ENCODE data around the gene MYO18B.
"Not testable (repeated sequence)": the region's sequence is repeated elsewhere in the genome, so short reads cannot be mapped to it uniquely, and the experiment has no call there.

The MYO18B gene

DNA sequence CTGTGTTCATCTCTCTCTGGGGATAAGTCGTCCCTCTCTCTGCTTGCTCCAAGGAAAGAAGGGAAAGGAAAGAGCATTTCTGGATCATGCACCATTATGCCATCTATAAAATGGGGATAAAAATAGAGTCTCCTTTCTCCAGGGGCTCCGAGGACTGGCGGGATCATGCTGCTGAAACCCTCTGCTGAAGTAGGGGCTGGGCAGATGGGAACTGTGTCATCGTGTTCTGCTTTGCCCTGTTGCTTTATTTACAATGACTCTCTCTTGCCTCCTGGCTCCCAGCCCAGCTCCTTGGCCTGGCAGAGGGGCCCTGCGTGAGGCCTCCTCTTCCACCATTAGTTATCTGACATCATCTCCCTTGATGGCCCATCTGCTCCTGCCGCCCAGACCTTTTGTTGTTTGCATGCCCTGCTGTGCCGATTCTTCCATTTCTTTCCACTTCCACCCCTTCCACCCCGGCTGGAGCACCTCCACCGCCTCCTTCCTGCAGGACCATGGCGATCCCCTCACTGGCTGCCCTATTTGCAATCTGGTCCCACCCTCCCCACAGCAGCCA, 200.9 kb downstream of the MYO18B start:
- DNase-seq (ENCODE audit: low read depth) = no peak

DNA sequence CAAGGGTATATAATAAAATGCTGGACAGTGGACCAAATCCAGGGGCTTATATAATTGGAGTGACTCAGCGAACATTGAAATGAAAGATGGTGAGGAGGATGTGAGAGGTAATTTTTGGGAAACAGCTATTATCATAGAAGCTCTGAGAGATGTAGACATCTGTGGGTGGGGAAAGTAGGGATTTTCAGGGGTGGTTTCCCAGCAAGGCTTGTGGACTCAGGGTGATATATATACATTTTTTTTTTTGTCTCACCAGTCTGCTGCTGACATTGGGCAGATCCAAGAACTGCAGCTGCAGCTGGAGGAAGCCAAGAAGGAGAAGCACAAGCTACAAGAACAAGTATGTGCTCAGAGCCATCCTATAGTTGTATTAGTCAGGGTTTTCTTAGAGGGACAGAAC, 208.1 kb downstream of the MYO18B start:
- DNase-seq (ENCODE audit: low read depth) = no peak

DNA sequence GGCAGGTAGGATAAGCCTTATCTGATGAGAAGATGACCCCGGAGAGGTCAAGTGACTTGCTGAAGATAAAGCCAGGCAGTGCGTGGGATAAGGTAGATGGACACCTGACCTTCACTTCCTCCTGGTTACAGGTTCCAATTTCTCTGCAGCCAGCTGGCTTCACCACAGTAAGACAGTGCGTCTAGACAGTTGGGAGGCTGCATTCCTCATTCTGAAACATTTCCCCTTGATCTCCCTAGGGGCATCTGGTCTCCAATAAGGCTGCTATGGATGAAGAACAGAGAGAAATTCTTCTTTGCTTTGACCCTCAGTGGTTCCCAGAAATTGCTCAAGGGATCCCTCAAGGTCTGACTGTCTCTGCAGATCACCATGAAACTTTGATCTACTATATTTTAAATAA, 211.3 kb downstream of the MYO18B start:
- no peak for DNase-seq (ENCODE audit: low read depth)

DNA sequence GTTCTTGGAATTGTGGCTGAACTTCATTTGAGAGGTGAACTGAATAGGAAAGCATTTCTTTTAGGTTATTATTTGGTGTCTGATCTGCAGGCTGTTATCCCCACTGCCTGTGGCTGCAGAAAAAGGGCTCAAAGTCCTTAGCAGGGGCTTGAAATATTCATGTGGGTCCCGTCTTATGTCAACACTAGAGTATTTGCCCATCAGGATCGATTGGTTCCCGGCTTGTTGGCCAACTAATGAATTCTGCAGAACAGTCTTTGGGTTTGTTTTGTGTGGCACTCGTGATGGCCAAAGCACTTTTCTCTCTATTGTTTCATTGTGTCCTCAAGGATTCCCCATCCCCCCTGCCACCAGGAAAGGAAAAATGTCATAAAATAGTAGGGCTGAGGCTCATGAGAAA, 211.9 kb downstream of the MYO18B start:
- no peak for DNase-seq (ENCODE audit: low read depth)

DNA sequence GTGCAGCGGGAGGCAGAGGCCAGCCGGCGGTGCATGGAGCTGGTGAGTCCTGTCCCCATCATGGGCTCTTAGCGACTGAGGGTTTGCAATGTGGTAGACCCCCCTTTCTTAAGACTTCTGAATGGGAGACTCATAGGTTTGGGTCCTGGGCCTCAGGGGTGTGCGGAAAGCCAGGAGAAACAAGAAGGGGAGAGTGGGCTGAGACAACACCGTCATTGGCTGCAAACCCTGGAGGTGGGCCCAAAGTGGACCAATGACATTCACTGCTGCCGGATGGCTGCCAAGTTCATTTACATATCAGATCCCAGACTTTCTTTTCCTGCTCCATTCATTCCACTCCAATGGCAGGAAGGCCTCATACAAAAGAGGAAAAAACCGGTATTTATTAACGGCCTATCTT, 213.3 kb downstream of the MYO18B start:
- no peak for DNase-seq (ENCODE audit: low read depth)

DNA sequence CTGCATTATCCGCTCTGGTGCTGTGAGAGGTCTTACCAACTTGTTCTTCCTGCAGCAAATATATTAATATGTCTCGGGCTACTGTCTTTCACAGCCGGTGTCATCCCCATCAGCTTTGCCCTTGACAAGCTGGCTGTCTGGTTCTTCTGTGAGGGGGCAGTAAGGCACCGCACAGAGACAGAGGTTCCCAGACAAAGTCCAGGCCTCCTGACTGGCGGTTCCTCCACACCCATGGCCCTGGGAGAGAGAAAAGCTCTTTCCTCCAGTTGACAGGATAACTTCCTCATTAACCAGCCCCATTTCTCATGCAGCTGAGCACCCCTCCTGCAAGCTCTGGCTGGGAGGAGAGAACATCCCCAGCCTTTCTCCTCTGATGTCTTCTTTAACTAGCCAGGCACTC, 214.8 kb downstream of the MYO18B start:
- no peak for DNase-seq (ENCODE audit: low read depth)

DNA sequence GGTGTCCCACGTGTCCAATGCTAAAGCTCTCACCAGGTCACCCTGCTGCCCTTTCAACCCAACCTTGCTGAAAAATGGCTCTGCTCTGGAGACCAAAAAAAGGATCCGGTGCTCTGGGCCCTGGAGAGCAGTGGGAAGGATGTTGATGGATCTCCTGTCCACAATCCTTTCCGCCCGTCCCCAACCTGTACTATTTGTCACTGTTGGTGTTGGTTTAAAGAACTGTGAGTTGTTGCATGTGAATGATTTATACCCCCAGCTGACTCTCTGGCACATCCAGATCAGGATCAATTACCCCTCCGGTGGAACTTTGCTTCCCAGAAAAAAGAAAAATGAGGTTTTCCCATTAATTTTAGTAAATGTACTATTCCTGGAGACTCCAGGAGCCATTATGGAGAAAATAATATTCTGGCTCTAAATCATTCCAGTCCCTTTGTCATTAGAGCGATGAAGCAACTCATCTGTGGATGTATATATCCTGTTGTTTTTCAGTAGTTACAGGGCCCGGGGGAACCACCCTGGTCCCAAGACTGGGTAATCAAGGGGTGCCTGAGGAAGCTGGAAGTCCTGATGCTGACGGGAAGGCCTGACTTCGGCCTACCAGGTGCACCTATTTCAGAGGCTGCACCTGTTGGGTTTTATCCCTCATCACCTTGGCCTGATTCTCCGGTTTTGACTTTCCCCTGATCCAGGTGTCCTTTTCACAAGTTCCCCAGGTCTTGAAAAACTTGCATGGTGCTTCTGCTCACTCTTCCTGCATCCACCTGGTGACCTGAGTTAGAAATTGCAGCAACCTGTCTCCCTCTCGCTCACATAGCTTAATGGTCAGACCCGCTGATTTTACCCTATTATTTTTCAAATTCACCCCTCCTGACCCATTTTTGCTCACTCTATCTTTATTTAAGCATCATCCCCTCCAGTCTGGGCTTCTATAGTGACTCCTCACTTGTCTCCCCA, 218.1 kb downstream of the MYO18B start:
- DNase-seq (ENCODE audit: low read depth) = no peak

DNA sequence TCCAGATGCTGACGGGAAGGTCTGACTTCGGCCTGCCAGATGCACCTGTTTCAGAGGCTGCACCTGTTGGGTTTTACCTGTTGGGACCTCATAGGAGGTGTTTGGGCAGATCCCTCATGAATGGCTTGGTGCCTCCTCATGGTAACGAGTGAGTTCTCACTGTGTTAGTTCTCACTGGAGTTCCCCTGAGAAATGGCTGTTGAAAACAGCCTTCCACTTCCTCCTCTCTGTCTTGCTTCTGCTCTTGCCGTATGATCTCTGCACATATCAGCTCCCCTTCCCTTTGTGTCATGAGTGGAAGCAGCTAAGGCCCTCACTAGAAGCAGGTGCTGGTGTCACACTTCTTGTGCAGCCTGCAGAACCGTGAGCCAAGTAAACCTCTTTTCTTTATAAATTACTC, 219.7 kb downstream of the MYO18B start:
- no peak for DNase-seq (ENCODE audit: low read depth)

DNA sequence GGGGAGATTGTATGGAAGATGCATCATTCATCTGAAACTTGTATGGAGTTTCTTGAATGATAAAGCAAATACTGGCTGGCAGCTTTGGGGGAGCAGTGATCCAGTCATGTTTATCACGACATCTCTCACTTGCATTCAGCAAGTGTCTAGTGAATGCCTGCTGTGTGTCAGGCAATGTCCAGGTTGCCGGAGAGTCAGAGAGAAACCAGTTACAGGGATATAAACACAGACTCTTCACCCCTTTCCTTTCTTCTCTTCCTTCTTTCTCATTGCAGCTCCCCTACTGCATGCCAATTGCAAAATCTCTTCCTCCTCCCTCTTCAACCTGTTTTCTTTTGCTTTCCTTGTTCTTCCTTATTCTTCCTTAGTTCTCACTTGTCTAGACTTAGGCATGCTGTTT, 220.7 kb downstream of the MYO18B start:
- DNase-seq (ENCODE audit: low read depth) = no peak

DNA sequence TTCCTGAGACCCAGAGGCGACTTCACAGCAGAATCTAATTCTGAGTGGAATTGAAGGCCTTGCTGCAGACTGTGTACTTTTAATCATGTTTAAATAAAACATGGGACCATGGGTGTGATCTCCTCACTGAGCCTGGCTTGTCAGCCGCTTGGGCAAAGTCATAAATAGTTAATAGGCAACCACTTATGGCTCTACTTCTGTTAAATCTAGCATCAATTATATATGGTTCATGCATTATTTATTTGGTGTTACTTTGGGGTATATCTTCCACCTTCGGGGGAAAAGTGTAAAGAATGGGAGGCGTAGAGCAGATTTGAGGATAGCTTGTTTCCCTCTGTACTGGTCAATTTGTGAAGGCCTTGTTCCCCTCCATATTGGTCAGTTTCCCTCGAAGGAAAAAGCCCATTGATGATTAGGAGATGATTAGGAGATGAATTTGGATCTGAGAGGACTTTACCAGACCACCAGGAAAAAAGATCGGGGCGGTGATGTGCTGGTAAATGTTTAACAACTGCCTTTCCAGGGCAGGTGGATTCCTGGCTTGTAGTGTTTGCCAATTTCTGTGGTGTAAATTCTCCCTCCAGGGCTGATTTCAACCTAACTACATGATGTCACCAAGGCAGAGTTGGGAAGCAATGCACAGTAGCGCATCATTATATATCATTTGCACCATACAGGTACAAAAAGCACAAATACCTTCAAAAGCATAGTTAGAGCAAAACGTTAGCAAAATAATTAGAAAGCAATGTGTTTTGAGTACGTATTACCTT, 223.2 kb downstream of the MYO18B start:
- DNase-seq (ENCODE audit: low read depth) = no peak

DNA sequence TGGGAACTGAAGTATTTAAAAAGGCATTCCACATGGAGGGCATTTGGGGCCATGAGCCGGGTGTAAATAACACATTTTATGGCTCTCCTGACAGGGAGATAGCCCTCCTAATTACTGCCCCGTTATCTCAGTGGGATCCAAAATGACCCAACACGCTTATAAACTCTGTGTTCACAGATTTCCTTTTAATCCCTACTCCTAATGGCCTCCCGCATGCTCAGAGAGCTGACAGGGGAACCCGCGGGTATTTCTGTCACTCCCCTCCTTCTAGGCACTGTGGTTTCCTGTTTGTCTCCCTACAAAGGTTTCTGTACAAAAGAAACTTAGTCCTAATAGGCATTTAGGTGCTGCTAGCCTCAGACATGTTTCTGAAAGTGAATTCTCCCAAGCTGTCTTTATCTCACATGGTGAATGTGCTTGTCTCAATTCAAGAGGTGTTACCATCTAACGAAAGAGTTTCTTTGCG, 224.5 kb downstream of the MYO18B start:
- no peak for DNase-seq (ENCODE audit: low read depth)

DNA sequence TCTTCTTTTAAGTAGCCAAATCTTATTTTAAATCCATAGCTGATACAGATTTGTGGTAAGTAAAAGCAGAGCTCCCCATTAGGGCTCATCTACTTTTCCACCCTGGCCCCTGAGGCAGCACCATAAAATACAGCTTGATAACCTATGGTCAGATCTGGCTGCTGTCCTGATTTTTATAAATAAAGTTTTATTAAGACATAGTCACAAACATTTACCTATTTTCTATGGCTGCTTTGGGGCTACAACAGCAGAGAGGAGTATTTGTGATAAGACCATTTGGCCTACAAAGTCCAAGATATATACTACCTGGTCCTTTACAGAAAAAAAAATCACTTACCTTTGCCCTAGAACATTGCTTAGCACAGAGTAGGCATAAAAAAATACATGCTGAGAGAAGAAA, 227.3 kb downstream of the MYO18B start:
- DNase-seq (ENCODE audit: low read depth) = no peak

DNA sequence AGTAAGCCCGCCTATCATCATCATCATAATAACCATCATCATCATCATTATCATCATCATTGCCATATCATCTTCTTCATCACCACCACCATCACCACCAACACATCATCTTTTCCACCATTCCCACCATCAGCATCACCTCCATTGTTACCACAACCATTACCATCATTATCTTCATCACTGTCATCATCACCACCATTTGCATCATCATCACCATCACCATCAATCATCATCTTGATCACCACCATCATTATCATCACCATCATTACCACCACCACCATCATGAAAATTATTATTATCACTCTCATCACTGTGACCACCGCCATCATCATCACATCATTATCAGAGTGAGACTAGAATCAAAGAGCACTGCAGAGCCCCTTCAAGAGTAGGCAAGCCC, 227.9 kb downstream of the MYO18B start:
- DNase-seq (ENCODE audit: low read depth) = no peak

DNA sequence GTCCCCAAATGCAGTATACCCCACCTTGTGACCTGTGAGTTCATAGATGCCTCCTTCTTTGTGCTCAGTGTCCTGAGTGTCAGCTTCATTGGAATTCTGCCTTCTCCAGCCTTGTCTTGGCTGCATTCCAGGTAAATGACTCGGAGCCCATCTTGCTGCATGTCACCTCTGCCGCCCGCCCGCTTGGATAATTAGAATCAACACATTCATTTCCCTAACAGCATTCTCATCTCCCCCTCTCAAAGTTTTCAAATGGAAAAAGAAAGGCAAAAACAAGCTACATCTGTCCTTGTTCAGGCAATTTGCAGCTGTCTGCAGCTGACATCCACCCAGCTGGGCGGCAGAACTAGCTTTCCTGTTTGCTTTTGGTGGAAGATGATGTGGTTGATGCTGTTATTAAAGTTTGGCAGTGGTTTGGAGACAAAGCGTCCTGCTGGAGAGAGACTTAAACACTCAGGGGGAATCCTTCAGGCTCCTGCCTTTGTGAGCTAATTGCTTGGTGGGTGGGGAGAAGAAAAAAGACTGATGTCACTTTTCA, 228.5 kb downstream of the MYO18B start:
- DNase-seq (ENCODE audit: low read depth) = no peak

DNA sequence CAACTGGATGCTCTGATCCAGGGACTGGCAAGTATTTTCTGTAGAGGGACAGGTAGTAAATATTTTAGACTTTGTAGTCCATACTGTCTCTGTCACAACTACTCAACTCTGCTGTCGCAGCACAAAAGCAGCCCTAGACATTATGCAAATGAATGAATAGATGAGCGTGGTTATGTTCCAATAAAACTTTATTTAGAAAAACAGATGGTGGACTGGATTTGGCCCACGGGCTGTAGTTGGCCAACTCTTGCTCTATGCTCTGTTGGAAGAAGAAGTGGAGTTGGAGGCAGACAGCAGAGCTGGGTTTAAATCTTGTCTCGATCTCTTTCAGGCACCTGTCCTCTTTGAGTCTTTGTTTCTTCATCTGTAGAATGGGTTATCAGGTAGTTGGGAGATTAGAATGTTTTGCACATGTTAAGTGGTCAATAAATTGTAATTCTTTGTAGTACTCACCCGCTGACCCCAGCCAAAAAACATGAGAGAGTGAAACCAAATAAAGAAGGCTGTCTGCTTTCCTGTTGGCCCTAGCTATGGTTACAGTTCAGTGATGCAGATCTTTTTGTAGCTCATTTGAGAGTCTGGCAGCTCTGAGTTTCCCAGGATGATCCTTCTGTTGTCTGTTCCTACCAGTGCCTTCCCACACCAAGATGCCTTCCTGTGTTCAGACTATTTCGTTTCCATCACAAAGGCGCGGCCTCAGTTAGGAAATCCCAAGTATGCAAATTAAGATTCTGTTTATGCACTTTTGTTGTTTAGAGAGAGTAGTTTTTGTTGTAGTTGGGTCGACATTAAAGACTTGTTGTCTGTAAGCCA, 229.2 kb downstream of the MYO18B start:
- DNase-seq (ENCODE audit: low read depth) = no peak

DNA sequence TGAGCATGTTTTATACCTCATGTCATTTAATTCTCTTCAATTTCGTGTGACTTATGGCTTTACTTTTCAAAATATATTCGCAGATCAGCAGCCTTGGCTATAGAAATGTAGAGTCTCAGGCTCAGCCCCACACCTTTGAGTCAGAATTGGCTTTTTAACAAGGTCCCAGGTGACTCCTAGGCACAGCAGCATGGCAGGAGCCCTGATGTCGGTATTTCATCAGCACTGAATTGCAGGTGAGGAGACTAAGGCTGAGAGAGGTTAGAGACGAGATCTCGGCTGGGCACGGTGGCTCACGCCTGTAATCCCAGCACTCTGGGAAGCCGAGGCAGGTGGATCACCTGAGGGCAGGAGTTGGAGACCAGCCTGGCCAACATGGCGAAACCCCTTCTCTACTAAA, 230.4 kb downstream of the MYO18B start:
- DNase-seq (ENCODE audit: low read depth) = no peak

DNA sequence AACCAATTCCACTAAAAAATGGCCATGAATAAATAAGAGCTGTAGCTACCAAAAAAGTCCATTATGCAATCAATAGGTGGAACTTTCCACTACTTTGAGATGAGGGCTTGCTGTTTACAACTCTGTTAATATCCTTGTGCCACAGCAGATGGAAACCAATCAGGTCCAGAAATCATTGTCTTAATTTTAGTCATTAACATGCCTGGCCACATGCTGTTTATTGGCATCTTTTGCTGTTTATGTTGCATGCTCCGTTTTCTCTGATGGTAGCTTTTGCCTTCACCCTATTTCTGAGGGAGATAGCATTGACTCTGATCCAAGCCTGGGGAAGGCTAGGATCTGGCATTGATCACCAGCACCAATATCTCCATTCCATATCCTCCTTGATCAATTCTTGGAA, 234.4 kb downstream of the MYO18B start:
- DNase-seq (ENCODE audit: low read depth) = no peak

DNA sequence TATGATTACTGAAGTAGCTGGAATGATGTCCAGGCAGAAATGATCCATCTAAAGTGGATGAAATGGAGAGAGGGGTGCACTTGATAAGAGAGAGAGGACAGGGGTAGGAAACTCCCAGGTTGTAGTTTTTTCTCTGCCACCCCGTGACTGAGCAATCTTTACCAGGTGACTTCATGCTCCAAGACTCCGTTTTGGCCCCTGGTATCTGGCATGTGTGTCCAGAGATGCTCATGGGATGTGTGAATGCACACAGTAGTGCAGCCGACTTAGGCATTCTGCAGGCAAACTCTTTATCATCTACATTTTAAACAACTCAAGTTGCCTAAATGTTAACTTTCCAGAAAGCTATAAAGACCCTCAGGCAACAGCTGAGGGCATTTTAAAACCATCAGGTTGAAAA, 238.0 kb downstream of the MYO18B start:
- DNase-seq (ENCODE audit: low read depth) = no peak

DNA sequence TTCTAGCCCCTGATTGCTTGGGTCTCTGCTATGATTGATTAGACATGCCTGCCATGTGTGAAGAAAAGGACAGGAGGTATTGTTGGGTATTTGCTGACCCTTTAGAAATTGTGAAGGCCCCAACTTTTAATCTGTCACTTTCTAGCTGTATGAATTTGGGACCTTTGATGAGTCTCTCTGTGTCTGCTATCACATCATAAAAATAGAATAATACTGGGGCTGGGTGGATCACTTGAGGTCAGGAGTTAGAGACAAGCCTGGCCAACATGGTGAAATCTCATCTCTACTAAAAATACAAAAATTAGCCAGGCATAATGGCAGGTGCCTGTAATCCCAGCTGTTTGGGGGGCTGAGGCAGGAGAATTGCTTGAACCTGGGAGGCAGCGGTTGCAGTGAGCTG, 242.9 kb downstream of the MYO18B start:
- DNase-seq (ENCODE audit: low read depth) = not testable (repeated sequence)

DNA sequence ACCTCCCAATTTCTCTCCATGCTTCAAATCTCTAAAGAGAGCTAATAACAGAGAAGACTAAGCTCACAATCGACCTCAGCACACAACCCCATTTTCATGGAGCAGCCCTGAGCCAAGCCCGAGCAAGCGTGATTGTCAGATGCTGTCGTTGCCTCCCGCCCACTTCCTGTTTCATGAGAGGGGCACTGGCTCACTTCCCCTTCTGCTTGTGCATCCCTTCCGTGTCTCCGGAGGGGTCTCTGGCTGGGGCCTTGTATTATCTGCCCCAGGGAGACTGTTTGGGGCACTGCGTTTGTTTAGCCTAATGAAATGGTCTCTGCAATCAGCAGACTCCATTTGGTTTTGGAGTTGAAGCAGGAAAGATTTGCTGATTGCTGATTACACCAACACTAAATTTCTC, 246.0 kb downstream of the MYO18B start:
- DNase-seq (ENCODE audit: low read depth) = peak; percentile 40

DNA sequence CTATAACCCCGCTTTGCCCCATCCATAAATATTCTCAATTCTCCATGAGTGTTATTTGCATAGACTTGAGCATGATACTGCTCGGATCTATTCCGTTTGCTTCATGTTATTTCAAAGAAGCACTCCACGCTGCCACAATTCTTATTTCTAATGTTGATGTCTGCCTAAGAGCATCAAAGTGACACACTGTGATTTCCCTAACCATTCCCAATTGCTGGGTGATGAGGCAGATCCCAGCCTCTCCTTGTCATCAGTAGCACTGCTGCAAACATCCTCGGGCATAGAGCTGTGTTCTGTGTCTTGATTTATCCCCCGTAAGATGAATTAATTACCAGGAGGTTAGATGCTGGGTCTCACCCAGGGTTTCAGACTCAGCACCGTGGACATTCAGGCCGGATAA, 249.0 kb downstream of the MYO18B start:
- DNase-seq (ENCODE audit: low read depth) = no peak

DNA sequence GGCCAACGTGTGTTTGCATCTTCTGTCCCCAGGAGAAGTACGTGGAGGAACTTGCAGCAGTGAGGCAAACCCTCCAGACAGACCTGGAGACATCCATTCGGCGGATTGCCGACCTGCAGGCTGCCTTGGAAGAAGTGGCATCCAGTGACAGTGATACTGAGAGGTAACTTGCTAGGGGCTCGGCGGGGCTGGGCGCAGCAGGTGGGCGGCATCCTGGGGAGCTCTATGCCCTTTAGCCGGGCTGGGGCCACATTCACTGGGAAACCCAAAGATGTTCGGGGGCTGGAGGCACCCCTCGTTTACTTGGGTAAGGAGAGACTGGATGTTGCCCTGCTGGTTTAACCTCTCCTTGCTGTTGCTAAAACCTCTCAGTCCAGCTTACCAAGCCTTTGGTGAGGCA, 250.3 kb downstream of the MYO18B start:
- no peak for DNase-seq (ENCODE audit: low read depth)
